HepG2 (cell line): ENCODE measurements around the gene TMEM273. TPM values are rescaled to one million over a fixed set of nuclear protein-coding genes. Genes with fewer than 3 reads are reported as not detected.

ENCODE experiments used
- ATAC-seq: fragments of 200-7000 bp; cut with Tn5 transposase; 3 replicates; pipeline ENCODE4 v1.9.1; 2020; ENCODE audit warnings: mild to moderate bottlenecking, moderate library complexity
- BruUV-seq: library from RNA; stranded (reverse); fragments of 400-500 nt; replicated peaks from 2 replicates; lab custom pipeline; 2021; lab: Mats Ljungman, UMichigan
- CTCF ChIA-PET: fragments of 300-600 bp; formaldehyde crosslinking; extraction: SDS; loops from one replicate; lab custom pipeline; 2021; ENCODE audit warnings: low total read pairs, inconsistent platforms, low intra/inter-chr PET ratio; lab: Yijun Ruan, JAX
- POLR2A ChIA-PET: fragments of 350-600 bp; sonication (Branson Sonifier 250); formaldehyde crosslinking; loops from one replicate; lab custom pipeline; 2020; ENCODE audit warnings: antibody characterized with exemption, inconsistent platforms; lab: Yijun Ruan, JAX
- DNase-seq: peaks from one replicate; pipeline ENCODE4 v3.0.0-alpha.2; 2015; ENCODE audit warnings: low spot score
- FAIRE-seq: peaks from 3 replicates; lab custom pipeline; 2011; peaks lifted over from hg19 to GRCh38; lab: Jason Lieb, UNC
- H2AFZ ChIP-seq: one replicate; pipeline ENCODE4 v1.6.1; 2011; ENCODE audit warnings: low read length, inconsistent platforms
- H3K27ac ChIP-seq: fragments of 300-600 bp; 3 replicates; pipeline ENCODE4 v1.8.0; 2011; ENCODE audit warnings: mixed run types, mild to moderate bottlenecking, mixed read lengths, low read length, inconsistent platforms; ENCODE audit not compliant: insufficient read depth; ENCODE audit errors: extremely low read length
- H3K27me3 ChIP-seq, 2 experiments: fragments of 200-600 bp in 1 of 2; 2 replicates in 1 of 2; 3 replicates in 1 of 2; pipeline versions ENCODE4 v1.6.0 to v1.8.0; 2011; ENCODE audit warnings: low read length in 2 of 2, mild to moderate bottlenecking in 2 of 2, moderate library complexity in 2 of 2, inconsistent platforms in 1 of 2; ENCODE audit not compliant: insufficient read depth in 2 of 2, control insufficient read depth in 1 of 2
- H3K36me3 ChIP-seq, 2 experiments: fragments of 200-600 bp in 1 of 2; replicated peaks in 1 of 2; 2 replicates in 1 of 2; 3 replicates in 1 of 2; pipeline versions ENCODE4 v1.5.1 to v1.8.0; 2011; ENCODE audit warnings: low read length in 2 of 2, inconsistent platforms in 1 of 2; ENCODE audit not compliant: insufficient read depth in 2 of 2, control insufficient read depth in 1 of 2
- H3K4me1 ChIP-seq: 2 replicates; pipeline ENCODE4 v1.5.1; 2012; ENCODE audit warnings: low read length, inconsistent platforms; ENCODE audit not compliant: insufficient read depth
- H3K4me2 ChIP-seq: 2 replicates; pipeline ENCODE4 v1.6.0; 2011; ENCODE audit warnings: low read depth, low read length, inconsistent platforms
- H3K4me3 ChIP-seq, 3 experiments: fragments of 200-600 bp in 1 of 3; sonication (generic), shearing (Covaris generic) in 1 of 3; replicated peaks in 1 of 3; 2 replicates each; pipeline ENCODE4 v1.5.1; 2011 to 2016; ENCODE audit warnings: low read length in 3 of 3, inconsistent platforms in 2 of 3, low read depth in 2 of 3, mild to moderate bottlenecking in 2 of 3, control low read depth in 1 of 3, mixed read lengths in 1 of 3; ENCODE audit not compliant: insufficient read depth in 1 of 3
- H3K79me2 ChIP-seq: one replicate; pipeline ENCODE4 v1.6.1; 2011; ENCODE audit warnings: low read length, inconsistent platforms; ENCODE audit not compliant: insufficient read depth
- H3K9ac ChIP-seq: 2 replicates; pipeline ENCODE4 v1.6.0; 2011; ENCODE audit warnings: mild to moderate bottlenecking, low read depth, low read length, inconsistent platforms; ENCODE audit not compliant: insufficient read depth
- H3K9me3 ChIP-seq: 2 replicates; pipeline ENCODE4 v1.5.1; 2012; ENCODE audit warnings: mild to moderate bottlenecking, low read length
- H4K20me1 ChIP-seq: 2 replicates; pipeline ENCODE4 v1.6.0; 2011; ENCODE audit warnings: inconsistent platforms, mild to moderate bottlenecking, low read length, moderate library complexity; ENCODE audit not compliant: insufficient read depth
- SMC3 ChIP-seq: IDR thresholded peaks from 2 replicates; pipeline ENCODE4 v1.6.1; 2011; ENCODE audit warnings: low read length, improper control_type of control experiment
- SOX13 ChIP-seq, 3 experiments: fragments of 450-650 bp in 1 of 3; sonication (generic) in 1 of 3; formaldehyde crosslinking in 1 of 3; IDR thresholded peaks in 2 of 3; conservative IDR thresholded peaks in 1 of 3; 2 replicates each; pipeline versions ENCODE4 v1.5.0 to v1.6.1; 2016 to 2020; ENCODE audit warnings: antibody characterized with exemption in 1 of 3, mild to moderate bottlenecking in 1 of 3, missing compliant biosample characterization in 1 of 3, missing genetic modification reagents in 1 of 3, moderate library complexity in 1 of 3
- STAG1 ChIP-seq: sonication (generic); formaldehyde crosslinking; IDR thresholded peaks from 2 replicates; pipeline ENCODE4 v1.4.0; 2020; ENCODE audit warnings: missing genetic modification reagents
- TBX2 ChIP-seq: sonication (generic); formaldehyde crosslinking; IDR thresholded peaks from 2 replicates; pipeline ENCODE4 v1.5.0; 2020; ENCODE audit warnings: missing genetic modification reagents, mild to moderate bottlenecking, borderline replicate concordance
- TFE3 ChIP-seq: IDR thresholded peaks from 2 replicates; pipeline ENCODE4 v1.6.1; 2016
- ZNF331 ChIP-seq: sonication (generic); formaldehyde crosslinking; IDR thresholded peaks from 2 replicates; pipeline ENCODE4 v1.4.0; 2020; ENCODE audit warnings: missing genetic modification reagents
- ZNF367 ChIP-seq: sonication (generic); formaldehyde crosslinking; IDR thresholded peaks from 2 replicates; pipeline ENCODE4 v1.4.0; 2020; ENCODE audit warnings: missing genetic modification reagents, borderline replicate concordance
- ZNF878 ChIP-seq: sonication (generic); formaldehyde crosslinking; IDR thresholded peaks from 2 replicates; pipeline ENCODE4 v1.8.1; 2023; ENCODE audit warnings: mild to moderate bottlenecking, missing genetic modification reagents, moderate library complexity
- WGBS: methylation state at CpG from one replicate; pipeline ENCODE4 v1.1.6; 2017; ENCODE audit warnings: low lambda C conversion rate; 5-methylcytosine and 5-hydroxymethylcytosine counted together
- in situ Hi-C: cut with HindIII; loops from 2 replicates; pipeline ENCODE4 v1.10.0; 2017; ENCODE audit warnings: low pct_unique_long_range_greater_than_20kb; ENCODE audit not compliant: extremely low pct_ligation_motif_present
- intact Hi-C: fragments of 100-400 bp; cut with micrococcal nuclease; formaldehyde crosslinking; loops from one replicate; pipeline ENCODE4 v1.10.0; 2022; ENCODE audit not compliant: unreplicated experiment
- polyA plus RNA-seq, 8 experiments: library from polyadenylated mRNA; depleted of rRNA in 3 of 8; stranded (reverse) in 7 of 8; unstranded in 1 of 8; fragments of >200 nt; fragmentation: Illumina TruSeq in 4 of 8; extraction: Trizol in 4 of 8; gene quantifications; 2 replicates each; pipeline versions ENCODE4 v1.2.1 to v1.2.3, GENCODE V29; 2011 to 2016; ENCODE audit warnings: low read depth in 4 of 8, missing spikeins in 1 of 8, mixed read lengths in 1 of 8; ENCODE audit not compliant: insufficient read depth in 1 of 8
- total RNA-seq, 5 experiments: library from RNA; depleted of rRNA; stranded (reverse); fragments of >200 nt; fragmentation: Illumina TruSeq; extraction: Trizol; gene quantifications; 2 replicates each; pipeline ENCODE4 v1.2.3, GENCODE V29; 2016; ENCODE audit warnings: low read depth in 1 of 5
- TF ChIP-seq, protein P1 (sequence below): sonication (generic); formaldehyde crosslinking; IDR thresholded peaks from 2 replicates; pipeline ENCODE4 v1.5.0; 2020; ENCODE audit warnings: mild to moderate bottlenecking, missing genetic modification reagents, moderate library complexity
- TF ChIP-seq, protein P2 (sequence below): sonication (generic); formaldehyde crosslinking; IDR thresholded peaks from 2 replicates; pipeline ENCODE4 v1.4.0; 2020; ENCODE audit warnings: missing genetic modification reagents, borderline replicate concordance

TMEM273 gene
- total and polyA plus RNA-seq, 2 of the 13 experiments (the other 11 are each of a cell fraction or from before 2014, with no cell fraction given), result not detected

DNA sequence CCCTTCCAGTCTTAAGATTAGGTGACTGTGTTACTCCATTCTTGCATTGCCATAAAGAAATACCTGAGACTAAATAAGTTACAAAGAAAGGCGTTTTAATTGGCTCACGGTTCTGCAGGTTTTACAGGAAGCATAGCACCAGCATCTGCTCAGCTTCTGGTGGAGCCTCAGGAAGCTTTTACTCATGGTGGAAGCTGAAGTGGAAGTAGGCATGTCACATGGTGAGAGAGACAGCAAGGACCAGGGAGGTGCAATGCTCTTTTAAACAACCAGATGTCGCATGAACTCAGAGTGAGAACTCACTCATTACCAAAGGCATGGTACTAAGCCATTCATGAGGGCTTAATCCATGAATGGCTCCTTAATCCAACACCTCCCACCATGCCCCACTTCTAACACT, 34.0 kb upstream of the TMEM273 start:
- ATAC-seq (peak; percentile 61), FAIRE-seq (no peak), DNase-seq (peak; percentile 4)
- H3K4me2 ChIP-seq, result no peak overlapping the region
- TF ChIP-seq TBX2 (CRISPR knock-in tag) (no peak), ZNF367 (CRISPR knock-in tag) (no peak), ZNF331 (CRISPR knock-in tag) (no peak), SMC3 (peak; percentile 45), STAG1 (CRISPR knock-in tag) (0 out of 2 replicates have a peak, but pooled peaks have one; percentile 22)
- TF ChIP-seq, protein P1, sequence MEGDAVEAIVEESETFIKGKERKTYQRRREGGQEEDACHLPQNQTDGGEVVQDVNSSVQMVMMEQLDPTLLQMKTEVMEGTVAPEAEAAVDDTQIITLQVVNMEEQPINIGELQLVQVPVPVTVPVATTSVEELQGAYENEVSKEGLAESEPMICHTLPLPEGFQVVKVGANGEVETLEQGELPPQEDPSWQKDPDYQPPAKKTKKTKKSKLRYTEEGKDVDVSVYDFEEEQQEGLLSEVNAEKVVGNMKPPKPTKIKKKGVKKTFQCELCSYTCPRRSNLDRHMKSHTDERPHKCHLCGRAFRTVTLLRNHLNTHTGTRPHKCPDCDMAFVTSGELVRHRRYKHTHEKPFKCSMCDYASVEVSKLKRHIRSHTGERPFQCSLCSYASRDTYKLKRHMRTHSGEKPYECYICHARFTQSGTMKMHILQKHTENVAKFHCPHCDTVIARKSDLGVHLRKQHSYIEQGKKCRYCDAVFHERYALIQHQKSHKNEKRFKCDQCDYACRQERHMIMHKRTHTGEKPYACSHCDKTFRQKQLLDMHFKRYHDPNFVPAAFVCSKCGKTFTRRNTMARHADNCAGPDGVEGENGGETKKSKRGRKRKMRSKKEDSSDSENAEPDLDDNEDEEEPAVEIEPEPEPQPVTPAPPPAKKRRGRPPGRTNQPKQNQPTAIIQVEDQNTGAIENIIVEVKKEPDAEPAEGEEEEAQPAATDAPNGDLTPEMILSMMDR (CRISPR knock-in tag), result peak; percentile 39
- no peaks in the 10 kb centered on the region for H3K9me3 ChIP-seq
- no peak overlapping the region for H3K27ac ChIP-seq
- no peaks in the 10 kb centered on the region for H4K20me1 ChIP-seq
- CTCF ChIA-PET, result no interaction called here
- no peak overlapping the region for H2AFZ ChIP-seq
- no peak overlapping the region for H3K9ac ChIP-seq
- no TSS peak for BruUV-seq
- no peaks in the 10 kb centered on the region for H3K79me2 ChIP-seq
- no peak overlapping the region for H3K4me3 ChIP-seq
- no peaks in the 10 kb centered on the region for H3K36me3 ChIP-seq
- 0% methylated on average over 3 of the region's 3 CpGs for WGBS
- in situ Hi-C loops, result no loop called here
- POLR2A ChIA-PET, result no interaction called here
- H3K4me1 ChIP-seq, result no peaks in the 10 kb centered on the region
- H3K27me3 ChIP-seq, result peaks cover 0 to 2% of the 10 kb centered on the region in 2 experiments; a peak in 1 of 5 replicates
- intact Hi-C loops, result no loop called here

DNA sequence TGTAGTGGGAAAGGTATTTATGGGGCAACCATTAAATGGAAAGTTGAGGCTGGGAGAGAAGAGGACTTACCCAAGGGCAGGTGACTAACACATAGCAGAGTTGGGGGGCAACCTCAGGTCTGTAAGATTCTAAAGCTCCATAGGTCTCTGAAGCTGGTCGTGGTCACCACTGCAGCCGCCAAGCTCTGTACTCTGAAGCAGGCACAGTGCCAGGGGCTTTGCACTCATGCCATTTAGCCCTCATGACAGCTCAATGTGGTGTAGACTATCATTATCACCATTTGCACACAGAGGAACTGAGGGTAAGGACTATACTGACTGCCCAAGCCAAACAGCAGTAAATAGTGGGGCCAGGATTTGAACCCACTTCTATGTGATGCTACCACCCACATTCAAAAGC, 32.5 kb upstream of the TMEM273 start:
- no peaks in the 10 kb centered on the region for H4K20me1 ChIP-seq
- no peak overlapping the region for H3K4me2 ChIP-seq
- CTCF ChIA-PET, result no interaction called here
- in situ Hi-C loops, result no loop called here
- ATAC-seq (no peak), FAIRE-seq (no peak), DNase-seq (no peak)
- 0% methylated on average over 2 of the region's 2 CpGs for WGBS
- H3K4me1 ChIP-seq, result no peaks in the 10 kb centered on the region
- intact Hi-C loops, result no loop called here
- H3K27ac ChIP-seq, result no peak overlapping the region
- no peak overlapping the region for H3K4me3 ChIP-seq
- no peak overlapping the region for H3K9ac ChIP-seq
- no peaks in the 10 kb centered on the region for H3K9me3 ChIP-seq
- no peaks in the 10 kb centered on the region for H3K79me2 ChIP-seq
- POLR2A ChIA-PET, result no interaction called here
- no peaks in the 10 kb centered on the region for H3K36me3 ChIP-seq
- no TSS peak for BruUV-seq
- no peak overlapping the region for H2AFZ ChIP-seq
- peaks cover 0 to 2% of the 10 kb centered on the region in 2 experiments; a peak in 1 of 5 replicates for H3K27me3 ChIP-seq
- no peak for TF ChIP-seq TFE3 (CRISPR knock-in tag)
- no peak for TF ChIP-seq SOX13 (IDR thresholded peaks at IDR 0.05)
- no peak for TF ChIP-seq SOX13 (CRISPR knock-in tag; conservative IDR thresholded peaks at IDR 0.05 in 1 of 2, IDR thresholded peaks at IDR 0.05 in 1 of 2)
- TF ChIP-seq, protein P2, sequence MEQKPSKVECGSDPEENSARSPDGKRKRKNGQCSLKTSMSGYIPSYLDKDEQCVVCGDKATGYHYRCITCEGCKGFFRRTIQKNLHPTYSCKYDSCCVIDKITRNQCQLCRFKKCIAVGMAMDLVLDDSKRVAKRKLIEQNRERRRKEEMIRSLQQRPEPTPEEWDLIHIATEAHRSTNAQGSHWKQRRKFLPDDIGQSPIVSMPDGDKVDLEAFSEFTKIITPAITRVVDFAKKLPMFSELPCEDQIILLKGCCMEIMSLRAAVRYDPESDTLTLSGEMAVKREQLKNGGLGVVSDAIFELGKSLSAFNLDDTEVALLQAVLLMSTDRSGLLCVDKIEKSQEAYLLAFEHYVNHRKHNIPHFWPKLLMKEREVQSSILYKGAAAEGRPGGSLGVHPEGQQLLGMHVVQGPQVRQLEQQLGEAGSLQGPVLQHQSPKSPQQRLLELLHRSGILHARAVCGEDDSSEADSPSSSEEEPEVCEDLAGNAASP, result no peak
- no peak for TF ChIP-seq ZNF878 (CRISPR knock-in tag)
